K562 (cell line): ENCODE results near the gene CTBS. TPM values are rescaled to one million over a fixed set of nuclear protein-coding genes. Genes with fewer than 3 reads are reported as not detected.

Experiments used
- HDAC1 ChIP-seq, 2 experiments: fragments of 450-650 bp; IDR thresholded peaks; 2 replicates each; pipeline ENCODE4 v1.6.1; 2016 to 2017; ENCODE audit warnings: inconsistent platforms in 1 of 2, mild to moderate bottlenecking in 1 of 2, moderate library complexity in 1 of 2
- NFYB ChIP-seq: IDR thresholded peaks from 2 replicates; pipeline ENCODE4 v1.6.1; 2011; ENCODE audit warnings: mild to moderate bottlenecking, moderate library complexity; ENCODE audit not compliant: insufficient read length; ENCODE audit errors: extremely low read depth
- RBM22 ChIP-seq: fragments of 200-400 bp; formaldehyde crosslinking; IDR thresholded peaks from 2 replicates; pipeline ENCODE4 v1.6.1; 2018; ENCODE audit warnings: low read length, low read depth; ENCODE audit not compliant: poor library complexity, severe bottlenecking
- polyA plus RNA-seq, 8 experiments: library from polyadenylated mRNA; depleted of rRNA in 4 of 8; stranded (reverse) in 5 of 8; unstranded in 3 of 8; fragments of >200 nt; fragmentation: Nextera tagmentation in 2 of 8; fragmentation: Illumina TruSeq in 1 of 8; extraction: Ambion mirVana in 2 of 8; extraction: Trizol in 1 of 8; gene quantifications; 2 replicates each; pipeline versions ENCODE4 v1.2.1 to v1.2.3, GENCODE V29; 2011 to 2014; ENCODE audit warnings: inconsistent platforms in 1 of 8, missing spikeins in 1 of 8
- total RNA-seq, 7 experiments: library from RNA; depleted of rRNA in 6 of 7; stranded (reverse); fragments of >200 nt in 6 of 7; fragmentation: Illumina TruSeq in 2 of 7; extraction: Trizol in 2 of 7; gene quantifications; 2 replicates each; pipeline versions ENCODE4 v1.2.1 to v1.2.3, GENCODE V29; 2011 to 2021; ENCODE audit warnings: low replicate concordance in 1 of 7
- TF ChIP-seq, protein P1 (sequence below): fragments of 450-650 bp; IDR thresholded peaks from 2 replicates; pipeline ENCODE4 v1.6.1; 2016; ENCODE audit warnings: mild to moderate bottlenecking, moderate library complexity
- TF ChIP-seq, protein P2 (sequence below): fragments of 250-450 bp; sonication (Bioruptor Pico); IDR thresholded peaks from 2 replicates; pipeline ENCODE4 v1.4.0; 2020
- TF ChIP-seq, protein P3 (sequence below): sonication (generic); formaldehyde crosslinking; IDR thresholded peaks from 2 replicates; pipeline ENCODE4 v1.8.0; 2022; ENCODE audit warnings: mild to moderate bottlenecking, missing genetic modification reagents, borderline replicate concordance

Gene CTBS
- total and polyA plus RNA-seq, 9 of the 15 experiments (the other 6 are each of a cell fraction or from before 2014, with no cell fraction given) = 3.0 to 19.8 (median 9.9) TPM

DNA sequence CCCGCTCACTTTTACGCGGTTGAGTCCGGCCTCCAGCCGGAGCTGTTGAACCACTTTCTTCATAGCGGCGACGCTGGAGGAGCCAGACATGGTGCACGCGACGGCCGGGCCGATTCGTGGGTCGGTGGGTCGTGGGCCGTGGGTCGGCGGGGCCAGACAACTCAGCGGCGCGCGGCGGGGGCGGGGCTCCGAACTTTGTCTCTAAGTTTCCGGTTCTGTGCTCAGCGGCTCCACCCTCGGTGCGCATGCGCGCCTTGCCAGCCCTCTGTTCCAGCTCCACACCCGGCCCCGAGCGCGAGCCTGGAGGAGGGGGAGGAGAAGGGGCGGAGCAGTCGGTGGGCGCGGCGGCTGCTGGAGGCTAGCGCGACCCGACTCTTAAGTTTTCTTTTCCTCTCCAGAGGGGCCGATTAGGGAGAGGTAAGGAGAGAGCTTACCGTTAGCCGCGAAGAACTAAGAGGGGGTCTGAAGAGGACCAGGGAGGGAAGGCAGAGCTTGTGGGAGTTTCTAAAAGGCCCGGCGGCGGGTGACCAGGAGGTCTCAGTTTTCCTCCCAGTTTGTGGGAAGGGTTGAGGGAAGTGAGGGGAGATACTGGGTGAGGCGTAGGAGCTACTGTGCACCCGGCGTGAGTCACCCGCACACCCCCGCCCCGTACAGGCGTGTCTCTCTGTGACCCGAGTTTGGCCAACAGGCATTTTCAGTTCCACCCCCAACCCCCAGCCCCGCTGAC, 68.1 kb downstream of the CTBS start, which contains the start of the genes GNG5 and SPATA1 (continued):
- TF ChIP-seq, protein P1, sequence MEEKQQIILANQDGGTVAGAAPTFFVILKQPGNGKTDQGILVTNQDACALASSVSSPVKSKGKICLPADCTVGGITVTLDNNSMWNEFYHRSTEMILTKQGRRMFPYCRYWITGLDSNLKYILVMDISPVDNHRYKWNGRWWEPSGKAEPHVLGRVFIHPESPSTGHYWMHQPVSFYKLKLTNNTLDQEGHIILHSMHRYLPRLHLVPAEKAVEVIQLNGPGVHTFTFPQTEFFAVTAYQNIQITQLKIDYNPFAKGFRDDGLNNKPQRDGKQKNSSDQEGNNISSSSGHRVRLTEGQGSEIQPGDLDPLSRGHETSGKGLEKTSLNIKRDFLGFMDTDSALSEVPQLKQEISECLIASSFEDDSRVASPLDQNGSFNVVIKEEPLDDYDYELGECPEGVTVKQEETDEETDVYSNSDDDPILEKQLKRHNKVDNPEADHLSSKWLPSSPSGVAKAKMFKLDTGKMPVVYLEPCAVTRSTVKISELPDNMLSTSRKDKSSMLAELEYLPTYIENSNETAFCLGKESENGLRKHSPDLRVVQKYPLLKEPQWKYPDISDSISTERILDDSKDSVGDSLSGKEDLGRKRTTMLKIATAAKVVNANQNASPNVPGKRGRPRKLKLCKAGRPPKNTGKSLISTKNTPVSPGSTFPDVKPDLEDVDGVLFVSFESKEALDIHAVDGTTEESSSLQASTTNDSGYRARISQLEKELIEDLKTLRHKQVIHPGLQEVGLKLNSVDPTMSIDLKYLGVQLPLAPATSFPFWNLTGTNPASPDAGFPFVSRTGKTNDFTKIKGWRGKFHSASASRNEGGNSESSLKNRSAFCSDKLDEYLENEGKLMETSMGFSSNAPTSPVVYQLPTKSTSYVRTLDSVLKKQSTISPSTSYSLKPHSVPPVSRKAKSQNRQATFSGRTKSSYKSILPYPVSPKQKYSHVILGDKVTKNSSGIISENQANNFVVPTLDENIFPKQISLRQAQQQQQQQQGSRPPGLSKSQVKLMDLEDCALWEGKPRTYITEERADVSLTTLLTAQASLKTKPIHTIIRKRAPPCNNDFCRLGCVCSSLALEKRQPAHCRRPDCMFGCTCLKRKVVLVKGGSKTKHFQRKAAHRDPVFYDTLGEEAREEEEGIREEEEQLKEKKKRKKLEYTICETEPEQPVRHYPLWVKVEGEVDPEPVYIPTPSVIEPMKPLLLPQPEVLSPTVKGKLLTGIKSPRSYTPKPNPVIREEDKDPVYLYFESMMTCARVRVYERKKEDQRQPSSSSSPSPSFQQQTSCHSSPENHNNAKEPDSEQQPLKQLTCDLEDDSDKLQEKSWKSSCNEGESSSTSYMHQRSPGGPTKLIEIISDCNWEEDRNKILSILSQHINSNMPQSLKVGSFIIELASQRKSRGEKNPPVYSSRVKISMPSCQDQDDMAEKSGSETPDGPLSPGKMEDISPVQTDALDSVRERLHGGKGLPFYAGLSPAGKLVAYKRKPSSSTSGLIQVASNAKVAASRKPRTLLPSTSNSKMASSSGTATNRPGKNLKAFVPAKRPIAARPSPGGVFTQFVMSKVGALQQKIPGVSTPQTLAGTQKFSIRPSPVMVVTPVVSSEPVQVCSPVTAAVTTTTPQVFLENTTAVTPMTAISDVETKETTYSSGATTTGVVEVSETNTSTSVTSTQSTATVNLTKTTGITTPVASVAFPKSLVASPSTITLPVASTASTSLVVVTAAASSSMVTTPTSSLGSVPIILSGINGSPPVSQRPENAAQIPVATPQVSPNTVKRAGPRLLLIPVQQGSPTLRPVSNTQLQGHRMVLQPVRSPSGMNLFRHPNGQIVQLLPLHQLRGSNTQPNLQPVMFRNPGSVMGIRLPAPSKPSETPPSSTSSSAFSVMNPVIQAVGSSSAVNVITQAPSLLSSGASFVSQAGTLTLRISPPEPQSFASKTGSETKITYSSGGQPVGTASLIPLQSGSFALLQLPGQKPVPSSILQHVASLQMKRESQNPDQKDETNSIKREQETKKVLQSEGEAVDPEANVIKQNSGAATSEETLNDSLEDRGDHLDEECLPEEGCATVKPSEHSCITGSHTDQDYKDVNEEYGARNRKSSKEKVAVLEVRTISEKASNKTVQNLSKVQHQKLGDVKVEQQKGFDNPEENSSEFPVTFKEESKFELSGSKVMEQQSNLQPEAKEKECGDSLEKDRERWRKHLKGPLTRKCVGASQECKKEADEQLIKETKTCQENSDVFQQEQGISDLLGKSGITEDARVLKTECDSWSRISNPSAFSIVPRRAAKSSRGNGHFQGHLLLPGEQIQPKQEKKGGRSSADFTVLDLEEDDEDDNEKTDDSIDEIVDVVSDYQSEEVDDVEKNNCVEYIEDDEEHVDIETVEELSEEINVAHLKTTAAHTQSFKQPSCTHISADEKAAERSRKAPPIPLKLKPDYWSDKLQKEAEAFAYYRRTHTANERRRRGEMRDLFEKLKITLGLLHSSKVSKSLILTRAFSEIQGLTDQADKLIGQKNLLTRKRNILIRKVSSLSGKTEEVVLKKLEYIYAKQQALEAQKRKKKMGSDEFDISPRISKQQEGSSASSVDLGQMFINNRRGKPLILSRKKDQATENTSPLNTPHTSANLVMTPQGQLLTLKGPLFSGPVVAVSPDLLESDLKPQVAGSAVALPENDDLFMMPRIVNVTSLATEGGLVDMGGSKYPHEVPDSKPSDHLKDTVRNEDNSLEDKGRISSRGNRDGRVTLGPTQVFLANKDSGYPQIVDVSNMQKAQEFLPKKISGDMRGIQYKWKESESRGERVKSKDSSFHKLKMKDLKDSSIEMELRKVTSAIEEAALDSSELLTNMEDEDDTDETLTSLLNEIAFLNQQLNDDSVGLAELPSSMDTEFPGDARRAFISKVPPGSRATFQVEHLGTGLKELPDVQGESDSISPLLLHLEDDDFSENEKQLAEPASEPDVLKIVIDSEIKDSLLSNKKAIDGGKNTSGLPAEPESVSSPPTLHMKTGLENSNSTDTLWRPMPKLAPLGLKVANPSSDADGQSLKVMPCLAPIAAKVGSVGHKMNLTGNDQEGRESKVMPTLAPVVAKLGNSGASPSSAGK = peak; percentile 51
- TF ChIP-seq, protein P2, sequence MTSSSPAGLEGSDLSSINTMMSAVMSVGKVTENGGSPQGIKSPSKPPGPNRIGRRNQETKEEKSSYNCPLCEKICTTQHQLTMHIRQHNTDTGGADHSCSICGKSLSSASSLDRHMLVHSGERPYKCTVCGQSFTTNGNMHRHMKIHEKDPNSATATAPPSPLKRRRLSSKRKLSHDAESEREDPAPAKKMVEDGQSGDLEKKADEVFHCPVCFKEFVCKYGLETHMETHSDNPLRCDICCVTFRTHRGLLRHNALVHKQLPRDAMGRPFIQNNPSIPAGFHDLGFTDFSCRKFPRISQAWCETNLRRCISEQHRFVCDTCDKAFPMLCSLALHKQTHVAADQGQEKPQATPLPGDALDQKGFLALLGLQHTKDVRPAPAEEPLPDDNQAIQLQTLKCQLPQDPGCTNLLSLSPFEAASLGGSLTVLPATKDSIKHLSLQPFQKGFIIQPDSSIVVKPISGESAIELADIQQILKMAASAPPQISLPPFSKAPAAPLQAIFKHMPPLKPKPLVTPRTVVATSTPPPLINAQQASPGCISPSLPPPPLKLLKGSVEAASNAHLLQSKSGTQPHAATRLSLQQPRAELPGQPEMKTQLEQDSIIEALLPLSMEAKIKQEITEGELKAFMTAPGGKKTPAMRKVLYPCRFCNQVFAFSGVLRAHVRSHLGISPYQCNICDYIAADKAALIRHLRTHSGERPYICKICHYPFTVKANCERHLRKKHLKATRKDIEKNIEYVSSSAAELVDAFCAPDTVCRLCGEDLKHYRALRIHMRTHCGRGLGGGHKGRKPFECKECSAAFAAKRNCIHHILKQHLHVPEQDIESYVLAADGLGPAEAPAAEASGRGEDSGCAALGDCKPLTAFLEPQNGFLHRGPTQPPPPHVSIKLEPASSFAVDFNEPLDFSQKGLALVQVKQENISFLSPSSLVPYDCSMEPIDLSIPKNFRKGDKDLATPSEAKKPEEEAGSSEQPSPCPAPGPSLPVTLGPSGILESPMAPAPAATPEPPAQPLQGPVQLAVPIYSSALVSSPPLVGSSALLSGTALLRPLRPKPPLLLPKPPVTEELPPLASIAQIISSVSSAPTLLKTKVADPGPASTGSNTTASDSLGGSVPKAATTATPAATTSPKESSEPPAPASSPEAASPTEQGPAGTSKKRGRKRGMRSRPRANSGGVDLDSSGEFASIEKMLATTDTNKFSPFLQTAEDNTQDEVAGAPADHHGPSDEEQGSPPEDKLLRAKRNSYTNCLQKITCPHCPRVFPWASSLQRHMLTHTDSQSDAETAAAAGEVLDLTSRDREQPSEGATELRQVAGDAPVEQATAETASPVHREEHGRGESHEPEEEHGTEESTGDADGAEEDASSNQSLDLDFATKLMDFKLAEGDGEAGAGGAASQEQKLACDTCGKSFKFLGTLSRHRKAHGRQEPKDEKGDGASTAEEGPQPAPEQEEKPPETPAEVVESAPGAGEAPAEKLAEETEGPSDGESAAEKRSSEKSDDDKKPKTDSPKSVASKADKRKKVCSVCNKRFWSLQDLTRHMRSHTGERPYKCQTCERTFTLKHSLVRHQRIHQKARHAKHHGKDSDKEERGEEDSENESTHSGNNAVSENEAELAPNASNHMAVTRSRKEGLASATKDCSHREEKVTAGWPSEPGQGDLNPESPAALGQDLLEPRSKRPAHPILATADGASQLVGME (CRISPR knock-in tag) = 0 out of 2 replicates have a peak, but pooled peaks have one; percentile 28
- TF ChIP-seq RBM22 (peak; percentile 38), NFYB (no peak), HDAC1 (IDR thresholded peaks at IDR 0.05) (peak in 1 of 2 experiments; percentile 81; a peak in 2 of 4 replicates)
- TF ChIP-seq, protein P3, sequence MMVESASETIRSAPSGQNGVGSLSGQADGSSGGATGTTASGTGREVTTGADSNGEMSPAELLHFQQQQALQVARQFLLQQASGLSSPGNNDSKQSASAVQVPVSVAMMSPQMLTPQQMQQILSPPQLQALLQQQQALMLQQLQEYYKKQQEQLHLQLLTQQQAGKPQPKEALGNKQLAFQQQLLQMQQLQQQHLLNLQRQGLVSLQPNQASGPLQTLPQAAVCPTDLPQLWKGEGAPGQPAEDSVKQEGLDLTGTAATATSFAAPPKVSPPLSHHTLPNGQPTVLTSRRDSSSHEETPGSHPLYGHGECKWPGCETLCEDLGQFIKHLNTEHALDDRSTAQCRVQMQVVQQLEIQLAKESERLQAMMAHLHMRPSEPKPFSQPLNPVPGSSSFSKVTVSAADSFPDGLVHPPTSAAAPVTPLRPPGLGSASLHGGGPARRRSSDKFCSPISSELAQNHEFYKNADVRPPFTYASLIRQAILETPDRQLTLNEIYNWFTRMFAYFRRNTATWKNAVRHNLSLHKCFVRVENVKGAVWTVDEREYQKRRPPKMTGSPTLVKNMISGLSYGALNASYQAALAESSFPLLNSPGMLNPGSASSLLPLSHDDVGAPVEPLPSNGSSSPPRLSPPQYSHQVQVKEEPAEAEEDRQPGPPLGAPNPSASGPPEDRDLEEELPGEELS (CRISPR knock-in tag) = no peak
